ENCODE data around the gene NTMT2.

Gene NTMT2

DNA sequence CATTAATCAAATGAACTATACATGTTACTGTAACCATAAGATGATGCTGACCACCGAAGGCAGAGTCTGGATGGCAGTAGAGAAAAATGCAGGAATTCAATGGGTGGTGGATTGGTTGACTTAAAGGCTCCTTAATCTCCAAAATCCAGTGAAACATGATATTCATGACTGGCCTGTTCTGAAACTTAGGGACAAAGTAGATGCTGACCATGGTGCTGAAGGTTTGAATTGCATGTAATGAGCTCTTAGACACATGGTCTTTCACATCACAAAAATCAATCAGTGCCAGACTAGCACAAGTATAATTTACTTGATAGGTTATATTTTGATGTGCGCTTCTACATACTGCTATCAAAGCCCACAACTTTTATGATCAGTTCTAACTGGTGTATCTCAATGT lies 30.9 kb upstream of the NTMT2 start:
- Histone ChIP-seq H3K4me1 (ENCODE audit: control insufficient read depth, low read depth, low read length) (no peaks in the 10 kb centered on the region), H3K23ac (ENCODE audit: low read length) (no peak overlapping the region), H2BK5ac (ENCODE audit: low read length) (no peak overlapping the region), H3K9ac (ENCODE audit: low read length) (no peak overlapping the region), H3K4me2 (ENCODE audit: low read length) (no peak overlapping the region), H3K36me3 (ENCODE audit: control insufficient read depth, insufficient read depth, low read length) (no peaks in the 10 kb centered on the region), H4K8ac (ENCODE audit: low read depth, low read length) (no peak overlapping the region), H3K4me3 (ENCODE audit: low read length) (no peak overlapping the region), H3K79me1 (ENCODE audit: low read length) (no peaks in the 10 kb centered on the region), H2AK5ac (ENCODE audit: low read length) (no peak overlapping the region), H2BK15ac (replicated peaks; ENCODE audit: low read depth) (no peak overlapping the region), H3K27me3 (ENCODE audit: insufficient read depth, low read length, poor library complexity) (no peaks in the 10 kb centered on the region), H3K4ac (ENCODE audit: low read depth, low read length) (no peak overlapping the region), H2BK120ac (ENCODE audit: low read depth, low read length) (no peak overlapping the region), H4K5ac (ENCODE audit: low read length) (no peak overlapping the region), H3K79me2 (ENCODE audit: control insufficient read depth, insufficient read depth, low read length) (no peaks in the 10 kb centered on the region), H3K56ac (ENCODE audit: low read length) (no peak overlapping the region), H3K18ac (ENCODE audit: low read length) (no peak overlapping the region), H3K27ac (ENCODE audit: low read depth, low read length) (no peak overlapping the region)
- no CpG with 5 or more reads among the region's 2 CpGs for WGBS (ENCODE audit: extremely low coverage, insufficient coverage, low lambda C conversion rate)
- DNase-seq, result peak; percentile 26

GRCh38 chr1:170122366-170122765 lies 23.4 kb upstream of the NTMT2 start:
- no peak overlapping the region for H3K23ac ChIP-seq (ENCODE audit: low read length)
- H2BK15ac ChIP-seq (replicated peaks; ENCODE audit: low read depth), result no peak overlapping the region
- no peaks in the 10 kb centered on the region for H3K27me3 ChIP-seq (ENCODE audit: insufficient read depth, low read length, poor library complexity)
- no peaks in the 10 kb centered on the region for H3K36me3 ChIP-seq (ENCODE audit: control insufficient read depth, insufficient read depth, low read length)
- no peak for DNase-seq
- no peak overlapping the region for H3K4me2 ChIP-seq (ENCODE audit: low read length)
- no peaks in the 10 kb centered on the region for H3K4me1 ChIP-seq (ENCODE audit: control insufficient read depth, low read depth, low read length)
- no peak overlapping the region for H3K4ac ChIP-seq (ENCODE audit: low read depth, low read length)
- no peaks in the 10 kb centered on the region for H3K79me1 ChIP-seq (ENCODE audit: low read length)
- H2BK5ac ChIP-seq (ENCODE audit: low read length), result no peak overlapping the region
- no peak overlapping the region for H3K4me3 ChIP-seq (ENCODE audit: low read length)
- no peak overlapping the region for H4K8ac ChIP-seq (ENCODE audit: low read depth, low read length)
- WGBS (ENCODE audit: extremely low coverage, insufficient coverage, low lambda C conversion rate), result no CpG with 5 or more reads among the region's 6 CpGs
- H4K5ac ChIP-seq (ENCODE audit: low read length), result no peak overlapping the region
- no peak overlapping the region for H2BK120ac ChIP-seq (ENCODE audit: low read depth, low read length)
- no peak overlapping the region for H3K9ac ChIP-seq (ENCODE audit: low read length)
- no peak overlapping the region for H2AK5ac ChIP-seq (ENCODE audit: low read length)
- H3K79me2 ChIP-seq (ENCODE audit: control insufficient read depth, insufficient read depth, low read length), result no peaks in the 10 kb centered on the region
- H3K18ac ChIP-seq (ENCODE audit: low read length), result no peak overlapping the region
- H3K27ac ChIP-seq (ENCODE audit: low read depth, low read length), result no peak overlapping the region
- no peak overlapping the region for H3K56ac ChIP-seq (ENCODE audit: low read length)

DNA sequence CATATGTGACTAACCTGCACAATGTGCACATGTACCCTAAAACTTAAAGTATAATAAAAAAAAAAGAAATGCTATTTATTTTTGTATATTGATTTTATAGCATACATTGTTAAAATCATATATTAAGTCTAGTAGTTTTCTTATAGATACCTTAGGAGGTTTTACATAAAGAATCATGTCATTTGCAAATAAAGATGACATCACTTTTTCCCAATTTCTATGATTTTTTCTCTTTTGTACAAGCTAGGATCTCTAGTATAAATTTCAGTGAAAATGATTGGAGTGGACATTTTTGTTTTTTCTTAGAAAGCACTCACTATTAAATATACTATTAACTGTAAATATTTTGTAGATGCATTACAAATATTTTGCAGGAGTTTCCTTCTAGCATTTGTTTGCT lies 20.5 kb upstream of the NTMT2 start:
- Histone ChIP-seq H3K79me1 (ENCODE audit: low read length) (no peaks in the 10 kb centered on the region), H4K8ac (ENCODE audit: low read depth, low read length) (no peak overlapping the region), H2BK15ac (replicated peaks; ENCODE audit: low read depth) (no peak overlapping the region), H3K56ac (ENCODE audit: low read length) (no peak overlapping the region), H3K4ac (ENCODE audit: low read depth, low read length) (no peak overlapping the region), H3K23ac (ENCODE audit: low read length) (no peak overlapping the region), H2BK5ac (ENCODE audit: low read length) (no peak overlapping the region), H3K18ac (ENCODE audit: low read length) (no peak overlapping the region), H2AK5ac (ENCODE audit: low read length) (no peak overlapping the region), H4K5ac (ENCODE audit: low read length) (no peak overlapping the region), H3K36me3 (ENCODE audit: control insufficient read depth, insufficient read depth, low read length) (no peaks in the 10 kb centered on the region), H3K9ac (ENCODE audit: low read length) (no peak overlapping the region), H3K4me1 (ENCODE audit: control insufficient read depth, low read depth, low read length) (no peaks in the 10 kb centered on the region), H3K27me3 (ENCODE audit: insufficient read depth, low read length, poor library complexity) (no peaks in the 10 kb centered on the region), H3K4me3 (ENCODE audit: low read length) (no peak overlapping the region), H3K27ac (ENCODE audit: low read depth, low read length) (no peak overlapping the region), H2BK120ac (ENCODE audit: low read depth, low read length) (no peak overlapping the region), H3K4me2 (ENCODE audit: low read length) (no peak overlapping the region), H3K79me2 (ENCODE audit: control insufficient read depth, insufficient read depth, low read length) (no peaks in the 10 kb centered on the region)
- no peak for DNase-seq

- H3K4me2 ChIP-seq (ENCODE audit: low read length), result no peak overlapping the region
- H4K5ac ChIP-seq (ENCODE audit: low read length), result no peak overlapping the region
- WGBS (ENCODE audit: extremely low coverage, insufficient coverage, low lambda C conversion rate), result no CpG with 5 or more reads among the region's 4 CpGs
- H3K36me3 ChIP-seq (ENCODE audit: control insufficient read depth, insufficient read depth, low read length), result no peaks in the 10 kb centered on the region
- no peak overlapping the region for H3K23ac ChIP-seq (ENCODE audit: low read length)
- H3K27me3 ChIP-seq (ENCODE audit: insufficient read depth, low read length, poor library complexity), result no peaks in the 10 kb centered on the region
- no peak overlapping the region for H3K9ac ChIP-seq (ENCODE audit: low read length)
- no peaks in the 10 kb centered on the region for H3K4me1 ChIP-seq (ENCODE audit: control insufficient read depth, low read depth, low read length)
- no peak overlapping the region for H3K56ac ChIP-seq (ENCODE audit: low read length)
- peak; percentile 87 for DNase-seq
- no peak overlapping the region for H2BK5ac ChIP-seq (ENCODE audit: low read length)
- H2AK5ac ChIP-seq (ENCODE audit: low read length), result no peak overlapping the region
- H4K8ac ChIP-seq (ENCODE audit: low read depth, low read length), result no peak overlapping the region
- no peak overlapping the region for H2BK120ac ChIP-seq (ENCODE audit: low read depth, low read length)
- no peak overlapping the region for H3K4me3 ChIP-seq (ENCODE audit: low read length)
- no peaks in the 10 kb centered on the region for H3K79me1 ChIP-seq (ENCODE audit: low read length)
- no peaks in the 10 kb centered on the region for H3K79me2 ChIP-seq (ENCODE audit: control insufficient read depth, insufficient read depth, low read length)
- H2BK15ac ChIP-seq (replicated peaks; ENCODE audit: low read depth), result no peak overlapping the region
- H3K27ac ChIP-seq (ENCODE audit: low read depth, low read length), result no peak overlapping the region
- H3K4ac ChIP-seq (ENCODE audit: low read depth, low read length), result no peak overlapping the region
- H3K18ac ChIP-seq (ENCODE audit: low read length), result no peak overlapping the region
Measured at GRCh38 chr1:170126696-170127095, 19.1 kb upstream of the NTMT2 start.

DNA sequence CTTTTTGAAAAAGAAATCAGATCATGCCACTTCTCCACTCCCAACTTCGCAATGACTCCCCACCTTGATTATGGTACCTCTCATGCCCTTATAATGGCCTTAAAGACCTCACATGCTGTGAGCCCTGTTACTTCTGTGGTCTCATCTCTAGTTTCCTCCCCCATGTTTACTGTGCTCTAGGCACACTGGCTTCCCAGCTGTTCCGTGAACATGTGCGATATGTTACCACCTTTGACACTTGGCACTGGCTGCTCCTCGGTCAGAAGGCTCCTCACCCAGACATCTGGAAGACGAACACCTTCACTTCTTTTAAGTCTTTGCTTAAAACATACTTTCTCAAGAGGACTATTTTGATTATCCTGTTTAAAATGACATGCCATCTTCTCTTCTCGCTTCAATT lies 14.3 kb upstream of the NTMT2 start:
- H2AK5ac ChIP-seq (ENCODE audit: low read length), result no peak overlapping the region
- no peaks in the 10 kb centered on the region for H3K36me3 ChIP-seq (ENCODE audit: control insufficient read depth, insufficient read depth, low read length)
- no peak overlapping the region for H3K4me3 ChIP-seq (ENCODE audit: low read length)
- H2BK15ac ChIP-seq (replicated peaks; ENCODE audit: low read depth), result no peak overlapping the region
- no peak overlapping the region for H2BK120ac ChIP-seq (ENCODE audit: low read depth, low read length)
- no CpG with 5 or more reads among the region's 6 CpGs for WGBS (ENCODE audit: extremely low coverage, insufficient coverage, low lambda C conversion rate)
- H3K27me3 ChIP-seq (ENCODE audit: insufficient read depth, low read length, poor library complexity), result no peaks in the 10 kb centered on the region
- H3K23ac ChIP-seq (ENCODE audit: low read length), result no peak overlapping the region
- no peak overlapping the region for H3K9ac ChIP-seq (ENCODE audit: low read length)
- H3K27ac ChIP-seq (ENCODE audit: low read depth, low read length), result no peak overlapping the region
- no peaks in the 10 kb centered on the region for H3K4me1 ChIP-seq (ENCODE audit: control insufficient read depth, low read depth, low read length)
- H4K8ac ChIP-seq (ENCODE audit: low read depth, low read length), result no peak overlapping the region
- no peaks in the 10 kb centered on the region for H3K79me2 ChIP-seq (ENCODE audit: control insufficient read depth, insufficient read depth, low read length)
- no peak overlapping the region for H3K4me2 ChIP-seq (ENCODE audit: low read length)
- H2BK5ac ChIP-seq (ENCODE audit: low read length), result no peak overlapping the region
- H3K56ac ChIP-seq (ENCODE audit: low read length), result no peak overlapping the region
- H3K4ac ChIP-seq (ENCODE audit: low read depth, low read length), result no peak overlapping the region
- no peak overlapping the region for H4K5ac ChIP-seq (ENCODE audit: low read length)
- no peaks in the 10 kb centered on the region for H3K79me1 ChIP-seq (ENCODE audit: low read length)
- H3K18ac ChIP-seq (ENCODE audit: low read length), result no peak overlapping the region
- DNase-seq, result no peak

GRCh38 chr1:170131984-170132383 lies 13.8 kb upstream of the NTMT2 start:
- Histone ChIP-seq H4K5ac (ENCODE audit: low read length) (no peak overlapping the region), H2AK5ac (ENCODE audit: low read length) (no peak overlapping the region), H3K27ac (ENCODE audit: low read depth, low read length) (no peak overlapping the region), H2BK5ac (ENCODE audit: low read length) (no peak overlapping the region), H3K56ac (ENCODE audit: low read length) (no peak overlapping the region), H3K9ac (ENCODE audit: low read length) (no peak overlapping the region), H3K79me1 (ENCODE audit: low read length) (no peaks in the 10 kb centered on the region), H3K23ac (ENCODE audit: low read length) (no peak overlapping the region), H3K4me1 (ENCODE audit: control insufficient read depth, low read depth, low read length) (no peaks in the 10 kb centered on the region), H2BK15ac (replicated peaks; ENCODE audit: low read depth) (no peak overlapping the region), H2BK120ac (ENCODE audit: low read depth, low read length) (no peak overlapping the region), H3K4me3 (ENCODE audit: low read length) (no peak overlapping the region), H3K79me2 (ENCODE audit: control insufficient read depth, insufficient read depth, low read length) (no peaks in the 10 kb centered on the region), H3K18ac (ENCODE audit: low read length) (no peak overlapping the region), H4K8ac (ENCODE audit: low read depth, low read length) (peak overlapping the region; percentile 76), H3K4me2 (ENCODE audit: low read length) (no peak overlapping the region), H3K27me3 (ENCODE audit: insufficient read depth, low read length, poor library complexity) (no peaks in the 10 kb centered on the region), H3K36me3 (ENCODE audit: control insufficient read depth, insufficient read depth, low read length) (no peaks in the 10 kb centered on the region), H3K4ac (ENCODE audit: low read depth, low read length) (no peak overlapping the region)
- no peak for DNase-seq
- WGBS (ENCODE audit: extremely low coverage, insufficient coverage, low lambda C conversion rate), result no CpG with 5 or more reads among the region's 1 CpG
